Measurements from ENCODE around the gene SFXN2. TPM values are rescaled to one million over a fixed set of nuclear protein-coding genes. Genes with fewer than 3 reads are reported as not detected.

Gene SFXN2
- total RNA-seq, 4 donors from 2014 or later = 1.9 to 5.6 (median 3.1) TPM

GRCh38 chr10:102765336-102765735 lies 50.9 kb downstream of the SFXN2 start:
- Histone ChIP-seq H3K4me3 (no peak overlapping the region), H3K27me3 (no peaks in the 10 kb centered on the region), H3K9me3 (no peaks in the 10 kb centered on the region), H3K4me1 (peaks cover 60% of the 10 kb centered on the region), H3K36me3 (no peaks in the 10 kb centered on the region), H3K27ac (peak overlapping the region; percentile 42)
- no peak for DNase-seq (ENCODE audit: low spot score in 2 of 2)
- 48% methylated on average over 7 of the region's 7 CpGs for WGBS
- TF ChIP-seq POLR2AphosphoS5 (IDR thresholded peaks at IDR 0.05) (no peak), POLR2A (IDR thresholded peaks at IDR 0.05) (no peak), EP300 (IDR thresholded peaks at IDR 0.05) (no peak)
- TF ChIP-seq, protein P1, sequence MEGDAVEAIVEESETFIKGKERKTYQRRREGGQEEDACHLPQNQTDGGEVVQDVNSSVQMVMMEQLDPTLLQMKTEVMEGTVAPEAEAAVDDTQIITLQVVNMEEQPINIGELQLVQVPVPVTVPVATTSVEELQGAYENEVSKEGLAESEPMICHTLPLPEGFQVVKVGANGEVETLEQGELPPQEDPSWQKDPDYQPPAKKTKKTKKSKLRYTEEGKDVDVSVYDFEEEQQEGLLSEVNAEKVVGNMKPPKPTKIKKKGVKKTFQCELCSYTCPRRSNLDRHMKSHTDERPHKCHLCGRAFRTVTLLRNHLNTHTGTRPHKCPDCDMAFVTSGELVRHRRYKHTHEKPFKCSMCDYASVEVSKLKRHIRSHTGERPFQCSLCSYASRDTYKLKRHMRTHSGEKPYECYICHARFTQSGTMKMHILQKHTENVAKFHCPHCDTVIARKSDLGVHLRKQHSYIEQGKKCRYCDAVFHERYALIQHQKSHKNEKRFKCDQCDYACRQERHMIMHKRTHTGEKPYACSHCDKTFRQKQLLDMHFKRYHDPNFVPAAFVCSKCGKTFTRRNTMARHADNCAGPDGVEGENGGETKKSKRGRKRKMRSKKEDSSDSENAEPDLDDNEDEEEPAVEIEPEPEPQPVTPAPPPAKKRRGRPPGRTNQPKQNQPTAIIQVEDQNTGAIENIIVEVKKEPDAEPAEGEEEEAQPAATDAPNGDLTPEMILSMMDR (IDR thresholded peaks at IDR 0.05) = no peak

- Histone ChIP-seq H3K4me1 (peaks cover 81% of the 10 kb centered on the region), H3K36me3 (no peaks in the 10 kb centered on the region), H3K4me3 (no peak overlapping the region), H3K27ac (peak overlapping the region; percentile 1), H3K9me3 (no peaks in the 10 kb centered on the region), H3K27me3 (no peaks in the 10 kb centered on the region)
- 73% methylated on average over 9 of the region's 9 CpGs for WGBS
- TF ChIP-seq POLR2AphosphoS5 (IDR thresholded peaks at IDR 0.05) (no peak), POLR2A (IDR thresholded peaks at IDR 0.05) (no peak), EP300 (IDR thresholded peaks at IDR 0.05) (no peak)
- TF ChIP-seq, protein P1 (IDR thresholded peaks at IDR 0.05) = no peak
- DNase-seq (ENCODE audit: low spot score in 2 of 2) = no peak
These were observed 53.2 kb downstream of the SFXN2 start for GRCh38 chr10:102767428-102768160.

DNA sequence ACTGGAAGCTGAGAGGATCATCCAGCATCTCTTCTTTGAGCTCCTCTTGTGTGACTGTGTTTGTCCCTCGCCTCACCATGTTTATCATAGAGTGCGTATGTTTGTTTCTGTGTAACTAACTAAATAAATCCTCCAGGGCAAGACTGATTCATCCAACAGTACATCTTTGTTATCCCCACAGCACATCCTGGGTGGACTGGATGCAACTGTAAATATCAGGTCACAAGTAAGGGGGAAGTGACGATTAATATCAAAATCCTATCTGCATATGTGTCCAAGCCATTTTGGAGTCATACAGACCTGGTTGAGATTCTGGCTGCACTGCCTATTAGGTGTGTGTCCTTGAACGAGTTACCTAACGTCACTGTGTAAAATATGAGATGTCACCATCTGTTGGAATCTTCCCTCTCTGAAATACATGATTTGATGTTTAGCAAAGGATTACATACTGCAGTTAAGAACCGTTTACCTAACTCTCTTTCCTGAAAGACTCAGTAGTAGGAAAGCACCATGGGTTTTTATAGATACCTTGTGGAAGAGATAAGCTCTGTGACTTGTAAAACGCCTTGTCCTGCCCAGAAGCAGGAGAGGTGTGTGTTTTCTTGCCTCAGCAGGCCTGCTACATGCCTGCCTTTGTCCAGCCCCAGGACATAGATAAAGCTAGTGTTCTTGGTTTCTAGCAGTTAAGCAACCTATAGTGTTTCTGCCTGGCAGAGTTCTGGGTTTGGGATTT lies 55.1 kb downstream of the SFXN2 start:
- no peaks in the 10 kb centered on the region for H3K27me3 ChIP-seq
- no peak overlapping the region for H3K4me3 ChIP-seq
- peaks cover 88% of the 10 kb centered on the region for H3K4me1 ChIP-seq
- no peak for DNase-seq (ENCODE audit: low spot score in 2 of 2)
- peak in 1 of 3 donors; percentile 60 for TF ChIP-seq POLR2AphosphoS5 (IDR thresholded peaks at IDR 0.05)
- TF ChIP-seq EP300 (IDR thresholded peaks at IDR 0.05) = no peak
- 58% methylated on average over 7 of the region's 7 CpGs for WGBS
- no peaks in the 10 kb centered on the region for H3K36me3 ChIP-seq
- peak overlapping the region; percentile 84 for H3K27ac ChIP-seq
- H3K9me3 ChIP-seq = no peaks in the 10 kb centered on the region

GRCh38 chr10:102770108-102770482 lies 55.7 kb downstream of the SFXN2 start:
- WGBS = 45% methylated on average over 3 of the region's 3 CpGs
- no peak overlapping the region for H3K4me3 ChIP-seq
- H3K4me1 ChIP-seq = peaks cover 88% of the 10 kb centered on the region
- DNase-seq (ENCODE audit: low spot score in 2 of 2) = no peak
- peak overlapping the region; percentile 84 for H3K27ac ChIP-seq
- H3K36me3 ChIP-seq = no peaks in the 10 kb centered on the region
- no peaks in the 10 kb centered on the region for H3K9me3 ChIP-seq
- TF ChIP-seq POLR2AphosphoS5 (IDR thresholded peaks at IDR 0.05) (no peak), POLR2A (IDR thresholded peaks at IDR 0.05) (no peak), EP300 (IDR thresholded peaks at IDR 0.05) (no peak)
- TF ChIP-seq, protein P1 (IDR thresholded peaks at IDR 0.05) = no peak
- no peaks in the 10 kb centered on the region for H3K27me3 ChIP-seq

DNA sequence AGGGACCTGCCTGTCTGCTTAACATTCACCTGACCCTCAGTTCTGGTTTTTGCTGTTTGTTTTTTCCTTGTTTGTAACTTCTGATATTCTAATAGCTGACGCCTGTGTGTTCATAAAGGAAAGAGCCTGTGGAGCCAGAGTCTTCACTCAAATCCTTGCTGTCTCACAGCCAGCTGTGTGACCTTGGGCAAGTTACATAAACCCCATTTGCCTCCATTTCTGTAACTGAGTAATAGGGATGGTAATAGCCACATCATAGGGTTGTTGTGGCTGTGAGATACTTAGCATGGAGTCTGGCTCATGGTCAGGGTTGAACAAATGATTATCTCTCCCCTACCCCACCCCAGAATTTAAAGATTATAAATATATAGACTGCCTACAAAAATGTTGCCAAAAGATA lies 56.4 kb downstream of the SFXN2 start:
- TF ChIP-seq POLR2AphosphoS5 (IDR thresholded peaks at IDR 0.05) (no peak), POLR2A (IDR thresholded peaks at IDR 0.05) (no peak), EP300 (IDR thresholded peaks at IDR 0.05) (no peak)
- TF ChIP-seq, protein P1 (IDR thresholded peaks at IDR 0.05) = no peak
- H3K4me1 ChIP-seq = peaks cover 88% of the 10 kb centered on the region
- H3K4me3 ChIP-seq = no peak overlapping the region
- 45% methylated on average over 1 of the region's 1 CpG for WGBS
- no peaks in the 10 kb centered on the region for H3K9me3 ChIP-seq
- no peak for DNase-seq (ENCODE audit: low spot score in 2 of 2)
- H3K27ac ChIP-seq = peak overlapping the region; percentile 84
- H3K36me3 ChIP-seq = no peaks in the 10 kb centered on the region
- H3K27me3 ChIP-seq = no peaks in the 10 kb centered on the region
